BLaER1 (cell line): ENCODE data around the gene TEN1.
A peak's percentile ranks its signal among the peaks of the same experiment; 100 is the strongest.
"Not testable (repeated sequence)": the region's sequence is repeated elsewhere in the genome, so short reads cannot be mapped to it uniquely, and the experiment has no call there.

Experiments
- H3K27ac ChIP-seq: shearing (Covaris generic); formaldehyde crosslinking; 2 replicates; pipeline ENCODE4 v1.8.1; 2022
- H3K27me3 ChIP-seq: shearing (Covaris generic); formaldehyde crosslinking; 2 replicates; pipeline ENCODE4 v1.8.1; 2022
- H3K36me3 ChIP-seq: shearing (Covaris generic); formaldehyde crosslinking; 2 replicates; pipeline ENCODE4 v1.8.1; 2022
- H3K4me1 ChIP-seq: shearing (Covaris generic); formaldehyde crosslinking; 2 replicates; pipeline ENCODE4 v1.8.1; 2022
- H3K4me2 ChIP-seq: shearing (Covaris generic); formaldehyde crosslinking; 2 replicates; pipeline ENCODE4 v1.8.1; 2022
- H3K4me3 ChIP-seq: shearing (Covaris generic); formaldehyde crosslinking; 2 replicates; pipeline ENCODE4 v1.8.1; 2022
- H3K9ac ChIP-seq: shearing (Covaris generic); formaldehyde crosslinking; 2 replicates; pipeline ENCODE4 v1.8.1; 2022
- H3K9me3 ChIP-seq: shearing (Covaris generic); formaldehyde crosslinking; 2 replicates; pipeline ENCODE4 v1.8.1; 2022
- H4K20me1 ChIP-seq: shearing (Covaris generic); formaldehyde crosslinking; 2 replicates; pipeline ENCODE4 v1.8.1; 2022
- Cebpa-rat ChIP-seq: shearing (Covaris generic); IDR thresholded peaks from 2 replicates; pipeline ENCODE4 v1.8.1; 2022

The TEN1 gene

GRCh38 chr17:75950421-75950820, 28.6 kb upstream of the TEN1 start:
- Histone ChIP-seq H3K27ac (peak overlapping the region; percentile 45; the same call in 1 of the 2 replicates), H3K36me3 (peaks cover 91% of the 10 kb centered on the region), H3K9me3 (no peaks in the 10 kb centered on the region), H3K4me3 (no peak overlapping the region), H3K27me3 (no peaks in the 10 kb centered on the region), H4K20me1 (no peaks in the 10 kb centered on the region), H3K4me2 (peak overlapping the region; percentile 73), H3K9ac (no peak overlapping the region), H3K4me1 (peaks cover 51% of the 10 kb centered on the region)
- TF ChIP-seq Cebpa-rat = no peak

GRCh38 chr17:75950855-75951554, 28.0 kb upstream of the TEN1 start:
- no peak for TF ChIP-seq Cebpa-rat
- H3K36me3 ChIP-seq = peaks cover 92% of the 10 kb centered on the region
- no peaks in the 10 kb centered on the region for H3K9me3 ChIP-seq

GRCh38 chr17:75959051-75959838, 19.8 kb upstream of the TEN1 start:
- Histone ChIP-seq H3K9ac (no peak overlapping the region), H3K4me3 (no peak overlapping the region), H3K36me3 (peaks cover 50% of the 10 kb centered on the region), H3K27me3 (no peaks in the 10 kb centered on the region), H3K4me2 (no peak overlapping the region), H3K27ac (no peak overlapping the region), H3K9me3 (no peaks in the 10 kb centered on the region), H3K4me1 (peaks cover 16% of the 10 kb centered on the region), H4K20me1 (no peaks in the 10 kb centered on the region; the same call in 1 of the 2 replicates)
- TF ChIP-seq Cebpa-rat = no peak

More at GRCh38 chr17:75950855-75951554, 28.0 kb upstream of the TEN1 start:
- H3K27ac ChIP-seq = peak overlapping the region; percentile 45; the same call in 1 of the 2 replicates
- H3K4me2 ChIP-seq = peak overlapping the region; percentile 73
- peaks cover 51% of the 10 kb centered on the region for H3K4me1 ChIP-seq
- no peak overlapping the region for H3K4me3 ChIP-seq
- H3K27me3 ChIP-seq = no peaks in the 10 kb centered on the region
- H4K20me1 ChIP-seq = no peaks in the 10 kb centered on the region
- no peak overlapping the region for H3K9ac ChIP-seq

GRCh38 chr17:75959839-75960511, 19.1 kb upstream of the TEN1 start:
- peaks cover 44% of the 10 kb centered on the region for H3K36me3 ChIP-seq
- no peak for TF ChIP-seq Cebpa-rat
- H3K27me3 ChIP-seq = no peaks in the 10 kb centered on the region
- H3K9me3 ChIP-seq = peaks cover 2% of the 10 kb centered on the region; the same call in 1 of the 2 replicates
- no peak overlapping the region for H3K4me3 ChIP-seq
- no peak overlapping the region for H3K27ac ChIP-seq
- no peak overlapping the region for H3K9ac ChIP-seq
- peaks cover 17% of the 10 kb centered on the region for H3K4me1 ChIP-seq
- no peak overlapping the region for H3K4me2 ChIP-seq
- H4K20me1 ChIP-seq = no peaks in the 10 kb centered on the region; the same call in 1 of the 2 replicates

- no peak overlapping the region for H3K27ac ChIP-seq
- peaks cover 32% of the 10 kb centered on the region for H3K4me1 ChIP-seq
- no peak overlapping the region for H3K4me3 ChIP-seq
- no peaks in the 10 kb centered on the region; the same call in 1 of the 2 replicates for H4K20me1 ChIP-seq
- peaks cover 5% of the 10 kb centered on the region; the same call in 1 of the 2 replicates for H3K9me3 ChIP-seq
- no peaks in the 10 kb centered on the region for H3K27me3 ChIP-seq
- no peak overlapping the region for H3K4me2 ChIP-seq
- no peak for TF ChIP-seq Cebpa-rat
- H3K9ac ChIP-seq = no peak overlapping the region
- peaks cover 23% of the 10 kb centered on the region for H3K36me3 ChIP-seq
Measured at GRCh38 chr17:75965468-75965867, 13.6 kb upstream of the TEN1 start.

- H3K9ac ChIP-seq = not testable (repeated sequence)
Measured at GRCh38 chr17:75969044-75969443, 10.0 kb upstream of the TEN1 start.

GRCh38 chr17:75970011-75970523, 9.0 kb upstream of the TEN1 start:
- Histone ChIP-seq H3K4me3 (no peak overlapping the region), H4K20me1 (no peaks in the 10 kb centered on the region), H3K27ac (peak overlapping the region; percentile 66; the same call in 1 of the 2 replicates), H3K4me1 (peaks cover 16% of the 10 kb centered on the region), H3K9me3 (peaks cover 2% of the 10 kb centered on the region; the same call in 1 of the 2 replicates), H3K27me3 (no peaks in the 10 kb centered on the region), H3K9ac (no peak overlapping the region), H3K36me3 (peaks cover 53% of the 10 kb centered on the region), H3K4me2 (peak overlapping the region; percentile 64)
- TF ChIP-seq Cebpa-rat = no peak

More at GRCh38 chr17:75969044-75969443, 10.0 kb upstream of the TEN1 start:
- not testable (repeated sequence) for H3K4me3 ChIP-seq, H3K27me3 ChIP-seq, H3K4me2 ChIP-seq, H3K9me3 ChIP-seq, H4K20me1 ChIP-seq, H3K27ac ChIP-seq
- peaks cover 53% of the 10 kb centered on the region for H3K36me3 ChIP-seq
- peaks cover 20% of the 10 kb centered on the region for H3K4me1 ChIP-seq

- no peaks in the 10 kb centered on the region for H4K20me1 ChIP-seq
- H3K4me1 ChIP-seq = peaks cover 16% of the 10 kb centered on the region
- no peak for TF ChIP-seq Cebpa-rat
- no peaks in the 10 kb centered on the region for H3K27me3 ChIP-seq
- peak overlapping the region; percentile 64 for H3K4me2 ChIP-seq
- H3K27ac ChIP-seq = no peak overlapping the region; the same call in 1 of the 2 replicates
- no peak overlapping the region for H3K4me3 ChIP-seq
- no peaks in the 10 kb centered on the region for H3K9me3 ChIP-seq
- no peak overlapping the region for H3K9ac ChIP-seq
- peaks cover 53% of the 10 kb centered on the region for H3K36me3 ChIP-seq
Measured at GRCh38 chr17:75970626-75971025, 8.4 kb upstream of the TEN1 start.

GRCh38 chr17:75975187-75975586, 3.9 kb upstream of the TEN1 start:
- H3K4me2 ChIP-seq, H3K9me3 ChIP-seq, H3K4me3 ChIP-seq, H3K27me3 ChIP-seq, H3K9ac ChIP-seq, H3K27ac ChIP-seq, H4K20me1 ChIP-seq: not testable (repeated sequence)
- peaks cover 35% of the 10 kb centered on the region for H3K36me3 ChIP-seq
- H3K4me1 ChIP-seq = peaks cover 36% of the 10 kb centered on the region
